Body of pancreas (tissue), 4 donors: ENCODE results near the gene ZC3H7B.

Source experiments
- POLR2A ChIP-seq, 3 donors: fragments of 450-650 bp; IDR thresholded peaks; one replicate each; pipeline ENCODE4 v1.6.1; 2016; ENCODE audit warnings: antibody characterized with exemption in 3 of 3, mild to moderate bottlenecking in 2 of 3
- TF ChIP-seq, protein P1 (sequence below), 7 experiments: fragments of 450-650 bp in 4 of 7; fragments of 200-600 bp in 3 of 7; sonication (generic) in 3 of 7; IDR thresholded peaks; one replicate each; pipeline ENCODE4 v1.5.1; 2016 to 2019; ENCODE audit warnings: antibody characterized with exemption in 7 of 7

DNA sequence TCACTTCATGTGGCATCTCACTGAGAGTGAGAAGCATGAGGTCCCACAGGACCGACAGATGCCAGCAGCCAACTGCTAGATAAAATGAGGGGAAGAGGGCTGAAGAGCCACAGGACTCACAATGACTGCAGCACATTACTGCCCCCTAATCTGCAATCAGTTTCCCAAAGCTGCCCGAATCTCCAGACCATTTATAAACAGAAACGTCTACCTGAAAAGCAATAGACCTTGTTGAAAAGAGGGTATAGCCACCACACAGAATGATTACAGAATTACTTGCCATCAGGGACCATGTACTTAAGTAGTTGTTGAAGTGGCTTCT, 68.1 kb downstream of the ZC3H7B start:
- TF ChIP-seq, protein P1, sequence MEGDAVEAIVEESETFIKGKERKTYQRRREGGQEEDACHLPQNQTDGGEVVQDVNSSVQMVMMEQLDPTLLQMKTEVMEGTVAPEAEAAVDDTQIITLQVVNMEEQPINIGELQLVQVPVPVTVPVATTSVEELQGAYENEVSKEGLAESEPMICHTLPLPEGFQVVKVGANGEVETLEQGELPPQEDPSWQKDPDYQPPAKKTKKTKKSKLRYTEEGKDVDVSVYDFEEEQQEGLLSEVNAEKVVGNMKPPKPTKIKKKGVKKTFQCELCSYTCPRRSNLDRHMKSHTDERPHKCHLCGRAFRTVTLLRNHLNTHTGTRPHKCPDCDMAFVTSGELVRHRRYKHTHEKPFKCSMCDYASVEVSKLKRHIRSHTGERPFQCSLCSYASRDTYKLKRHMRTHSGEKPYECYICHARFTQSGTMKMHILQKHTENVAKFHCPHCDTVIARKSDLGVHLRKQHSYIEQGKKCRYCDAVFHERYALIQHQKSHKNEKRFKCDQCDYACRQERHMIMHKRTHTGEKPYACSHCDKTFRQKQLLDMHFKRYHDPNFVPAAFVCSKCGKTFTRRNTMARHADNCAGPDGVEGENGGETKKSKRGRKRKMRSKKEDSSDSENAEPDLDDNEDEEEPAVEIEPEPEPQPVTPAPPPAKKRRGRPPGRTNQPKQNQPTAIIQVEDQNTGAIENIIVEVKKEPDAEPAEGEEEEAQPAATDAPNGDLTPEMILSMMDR (IDR thresholded peaks at IDR 0.05): no peak
- TF ChIP-seq POLR2A (IDR thresholded peaks at IDR 0.05): no peak
